DOHH2 (cell line): ENCODE results near the gene DHRS1.

Experiments used
- EZH2phosphoT487 ChIP-seq: fragments of 200-600 bp; sonication (generic); IDR thresholded peaks from 2 replicates; pipeline ENCODE4 v1.6.1; 2017; ENCODE audit warnings: borderline replicate concordance, mild to moderate bottlenecking, antibody characterized with exemption, low read length, moderate library complexity, mixed read lengths
- TF ChIP-seq, protein P1 (sequence below): fragments of 200-600 bp; sonication (generic); IDR thresholded peaks from one replicate; pipeline ENCODE4 v1.5.1; 2014; ENCODE audit warnings: antibody characterized with exemption, mild to moderate bottlenecking, low read depth, low read length; ENCODE audit not compliant: poor library complexity, severe bottlenecking

DNA sequence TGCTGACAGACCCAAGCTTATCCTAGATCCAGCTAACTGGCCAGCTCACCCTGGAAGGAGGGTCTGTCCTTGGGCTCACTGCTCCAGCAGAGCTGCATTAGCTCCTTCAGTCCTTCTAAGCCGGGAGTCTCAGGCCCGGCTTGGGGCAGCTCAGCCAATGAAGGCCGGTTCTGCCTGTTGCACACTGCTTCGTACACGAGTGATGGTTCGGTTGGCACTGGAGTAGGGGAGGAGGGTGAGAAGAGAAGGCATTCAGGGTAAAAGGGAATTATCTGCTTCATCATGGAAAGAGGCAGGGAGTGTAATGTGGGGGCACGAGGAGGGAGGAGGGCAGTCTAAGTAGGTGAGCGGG, 38.2 kb upstream of the DHRS1 start:
- TF ChIP-seq EZH2phosphoT487 = no peak
- TF ChIP-seq, protein P1, sequence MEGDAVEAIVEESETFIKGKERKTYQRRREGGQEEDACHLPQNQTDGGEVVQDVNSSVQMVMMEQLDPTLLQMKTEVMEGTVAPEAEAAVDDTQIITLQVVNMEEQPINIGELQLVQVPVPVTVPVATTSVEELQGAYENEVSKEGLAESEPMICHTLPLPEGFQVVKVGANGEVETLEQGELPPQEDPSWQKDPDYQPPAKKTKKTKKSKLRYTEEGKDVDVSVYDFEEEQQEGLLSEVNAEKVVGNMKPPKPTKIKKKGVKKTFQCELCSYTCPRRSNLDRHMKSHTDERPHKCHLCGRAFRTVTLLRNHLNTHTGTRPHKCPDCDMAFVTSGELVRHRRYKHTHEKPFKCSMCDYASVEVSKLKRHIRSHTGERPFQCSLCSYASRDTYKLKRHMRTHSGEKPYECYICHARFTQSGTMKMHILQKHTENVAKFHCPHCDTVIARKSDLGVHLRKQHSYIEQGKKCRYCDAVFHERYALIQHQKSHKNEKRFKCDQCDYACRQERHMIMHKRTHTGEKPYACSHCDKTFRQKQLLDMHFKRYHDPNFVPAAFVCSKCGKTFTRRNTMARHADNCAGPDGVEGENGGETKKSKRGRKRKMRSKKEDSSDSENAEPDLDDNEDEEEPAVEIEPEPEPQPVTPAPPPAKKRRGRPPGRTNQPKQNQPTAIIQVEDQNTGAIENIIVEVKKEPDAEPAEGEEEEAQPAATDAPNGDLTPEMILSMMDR = no peak
